NCI-H460 (cell line): Measurements from ENCODE around the gene DBNDD1. TPM values are rescaled to one million over a fixed set of nuclear protein-coding genes. Genes with fewer than 3 reads are reported as not detected.

Experiments
- DNase-seq: peaks from one replicate; pipeline ENCODE4 v3.0.0-alpha.2; 2016; ENCODE audit warnings: low read depth; ENCODE audit errors: extremely low read depth
- total RNA-seq: library from RNA; depleted of rRNA; stranded (reverse); fragments of >200 nt; shearing (Covaris generic); gene quantifications from 2 replicates; pipeline ENCODE4 v1.2.3, GENCODE V29; 2014

The DBNDD1 gene
- total RNA-seq, 1 experiment from 2014 or later = 5.1 TPM

DNA sequence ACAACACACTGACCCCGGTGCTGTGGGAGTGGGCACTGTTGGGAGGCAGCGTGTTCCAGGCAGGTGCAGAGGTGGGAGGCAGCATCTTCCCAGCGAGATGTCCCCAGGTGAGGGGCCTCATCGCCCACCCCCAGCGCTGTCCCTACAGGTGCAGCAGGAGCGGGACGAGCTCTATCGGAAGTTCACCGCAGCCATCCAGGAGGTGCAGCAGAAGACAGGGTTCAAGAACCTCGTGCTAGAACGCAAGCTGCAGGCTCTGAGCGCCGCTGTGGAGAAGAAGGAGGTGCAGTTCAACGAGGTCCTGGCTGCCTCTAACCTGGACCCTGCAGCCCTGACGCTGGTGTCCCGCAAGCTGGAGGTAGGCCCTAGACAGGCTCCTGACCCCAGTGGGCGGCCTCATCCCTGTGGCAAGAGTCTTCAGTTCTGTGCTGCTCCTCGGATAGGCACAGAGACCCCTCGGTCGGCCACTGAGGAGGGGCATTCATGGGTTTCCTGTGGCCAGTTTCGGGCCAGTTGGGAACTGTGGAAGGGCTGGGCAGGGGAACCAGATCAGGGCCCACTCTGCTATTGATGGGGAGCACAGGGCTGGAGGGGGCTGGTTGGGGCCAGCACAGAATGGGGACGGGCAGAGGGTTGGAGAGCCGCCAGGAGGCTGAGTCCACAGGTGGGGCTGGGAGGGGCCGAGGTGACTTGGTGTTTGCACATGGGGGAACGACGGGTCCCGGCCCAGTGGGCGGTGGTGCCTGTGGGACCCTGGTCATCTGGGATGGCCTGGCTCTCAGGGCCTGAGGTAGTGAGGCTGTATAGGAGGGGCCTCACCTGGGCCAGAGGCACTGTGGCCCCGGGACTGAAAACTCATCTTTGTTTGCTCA is 21.1 kb upstream of the DBNDD1 start:
- no peak for DNase-seq

DNA sequence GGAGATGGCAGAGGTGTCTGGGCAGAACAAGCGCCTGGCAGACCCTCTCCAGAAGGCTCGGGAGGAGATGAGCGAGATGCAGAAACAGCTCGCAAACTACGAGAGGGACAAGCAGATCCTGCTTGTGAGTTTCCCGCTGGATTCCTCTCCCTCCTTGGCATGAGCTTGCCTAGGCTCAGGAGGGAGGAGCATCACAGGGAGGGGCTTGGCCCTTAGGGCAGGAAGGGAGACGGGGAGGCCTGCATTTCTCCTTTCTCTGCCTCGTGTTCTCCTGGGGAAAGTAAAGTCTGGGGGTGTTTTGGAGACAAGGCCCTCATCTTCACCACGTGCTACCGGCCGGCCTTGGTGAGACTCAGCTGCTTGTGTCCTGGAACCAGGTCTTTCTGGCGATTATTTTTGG is 18.0 kb upstream of the DBNDD1 start:
- DNase-seq = no peak

DNA sequence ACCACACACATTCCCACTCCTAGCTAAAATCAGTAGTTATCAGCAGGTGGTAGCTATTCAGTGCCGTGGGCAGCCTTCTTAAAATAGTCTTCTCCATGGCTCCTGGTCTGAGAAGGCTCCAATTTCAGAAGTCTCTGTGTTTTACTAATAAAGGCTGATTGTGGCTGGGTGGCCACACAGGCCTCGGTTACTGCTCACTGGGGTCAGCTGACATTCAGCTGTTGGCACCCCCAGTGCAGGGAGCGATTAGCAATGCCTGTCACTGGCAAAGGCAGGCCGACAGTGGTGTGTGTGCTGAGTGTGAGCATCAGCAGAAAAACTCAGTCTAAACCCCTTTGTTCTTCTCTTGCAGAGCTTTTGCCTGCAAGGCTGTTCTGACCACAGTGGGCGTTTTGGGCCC is 16.6 kb upstream of the DBNDD1 start:
- DNase-seq = no peak

DNA sequence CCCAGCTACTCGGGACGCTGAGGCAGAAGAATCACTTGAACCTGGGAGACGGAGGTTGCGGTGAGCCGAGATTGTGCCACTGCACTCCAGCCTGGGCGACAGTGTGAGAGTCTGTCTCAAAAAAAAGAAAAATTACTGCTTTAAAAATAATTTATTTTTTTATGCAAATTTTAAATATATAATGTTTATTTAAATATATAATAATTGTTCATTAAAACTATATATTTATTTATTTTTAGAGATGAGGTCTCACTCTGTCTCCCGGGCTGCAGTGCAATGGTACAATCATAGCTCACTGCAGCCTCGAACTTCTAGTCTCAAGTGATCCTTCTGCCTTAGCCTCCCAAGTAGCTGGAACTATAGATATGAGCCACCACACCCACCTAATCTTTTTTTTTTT is 15.2 kb upstream of the DBNDD1 start:
- no peak for DNase-seq

DNA sequence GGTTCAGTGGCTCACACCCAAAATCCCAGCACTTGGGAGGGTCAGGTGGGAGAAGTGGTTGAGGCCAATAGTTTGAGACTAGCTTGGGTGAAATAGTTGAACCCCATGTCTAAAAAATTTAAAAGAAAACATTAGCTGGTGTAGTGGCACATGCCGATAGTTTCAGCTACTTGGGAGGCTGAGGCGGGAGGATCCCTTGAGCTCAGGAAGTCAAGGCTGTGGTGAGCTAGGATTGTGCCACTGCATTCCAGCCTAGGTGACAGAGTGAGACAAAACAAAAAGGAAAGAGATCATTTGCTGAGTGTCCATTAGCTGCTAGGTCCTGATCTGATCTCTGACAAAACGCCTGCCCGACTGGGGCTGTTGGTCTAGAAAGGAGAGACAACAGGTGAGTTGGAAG is 14.1 kb upstream of the DBNDD1 start:
- DNase-seq = no peak

DNA sequence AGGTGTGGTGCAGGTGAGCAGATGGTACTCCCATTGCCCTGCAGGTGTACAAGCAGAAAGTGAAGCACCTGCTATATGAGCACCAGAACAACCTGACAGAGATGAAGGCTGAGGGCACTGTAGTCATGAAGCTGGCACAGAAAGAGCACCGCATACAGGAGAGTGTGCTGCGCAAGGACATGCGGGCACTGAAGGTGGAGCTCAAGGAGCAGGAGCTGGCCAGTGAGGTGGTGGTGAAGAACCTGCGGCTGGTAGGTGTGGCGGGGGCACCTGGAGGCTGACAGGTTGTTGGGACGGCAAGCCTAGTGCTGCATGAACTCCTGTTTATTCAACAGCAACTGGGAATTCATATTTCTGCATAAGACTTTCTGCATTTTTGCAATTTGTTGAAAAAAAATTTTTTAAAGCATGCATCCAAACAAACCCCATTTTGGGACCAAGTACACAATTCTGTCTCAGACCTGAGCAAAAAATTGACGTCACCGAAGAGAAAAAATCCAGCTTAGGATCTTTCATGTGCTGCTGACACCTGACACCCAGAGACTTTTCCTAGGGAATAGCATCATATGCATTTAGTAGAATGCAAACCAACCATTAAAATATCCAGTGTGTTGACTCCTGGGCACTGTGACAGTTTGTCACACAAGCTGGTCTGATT is 13.5 kb upstream of the DBNDD1 start:
- DNase-seq = no peak

DNA sequence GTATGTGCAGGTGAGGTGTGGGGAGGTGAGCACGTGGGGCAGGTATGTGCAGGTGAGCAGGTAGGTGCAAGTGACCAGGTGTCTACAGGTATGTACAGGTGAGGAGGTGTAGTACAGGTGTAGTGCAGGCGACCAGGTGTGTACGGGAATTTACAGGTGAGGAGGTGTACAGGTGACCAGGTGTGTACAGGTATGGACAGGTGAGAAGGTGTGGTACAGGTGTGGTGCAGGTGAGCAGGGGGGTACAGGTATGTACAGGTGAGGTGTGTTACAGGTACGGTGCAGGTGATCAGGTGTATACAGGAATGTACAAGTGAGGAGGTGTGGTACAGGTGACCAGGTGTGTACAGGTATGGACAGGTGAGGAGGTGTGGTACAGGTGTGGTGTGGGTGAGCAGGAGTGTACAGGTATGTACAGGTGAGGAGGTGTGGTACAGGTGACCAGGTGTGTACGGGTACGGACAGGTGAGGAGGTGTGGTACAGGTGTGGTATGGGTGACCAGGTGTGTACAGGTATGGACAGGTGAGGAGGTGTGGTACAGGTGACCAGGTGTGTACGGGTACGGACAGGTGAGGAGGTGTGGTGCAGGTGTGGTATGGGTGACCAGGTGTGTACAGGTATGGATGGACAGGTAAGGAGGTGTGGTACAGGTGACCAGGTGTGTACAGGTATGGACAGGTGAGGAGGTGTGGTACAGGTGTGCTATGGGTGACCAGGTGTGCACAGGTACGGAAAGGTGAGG is 12.8 kb upstream of the DBNDD1 start:
- no peak for DNase-seq

DNA sequence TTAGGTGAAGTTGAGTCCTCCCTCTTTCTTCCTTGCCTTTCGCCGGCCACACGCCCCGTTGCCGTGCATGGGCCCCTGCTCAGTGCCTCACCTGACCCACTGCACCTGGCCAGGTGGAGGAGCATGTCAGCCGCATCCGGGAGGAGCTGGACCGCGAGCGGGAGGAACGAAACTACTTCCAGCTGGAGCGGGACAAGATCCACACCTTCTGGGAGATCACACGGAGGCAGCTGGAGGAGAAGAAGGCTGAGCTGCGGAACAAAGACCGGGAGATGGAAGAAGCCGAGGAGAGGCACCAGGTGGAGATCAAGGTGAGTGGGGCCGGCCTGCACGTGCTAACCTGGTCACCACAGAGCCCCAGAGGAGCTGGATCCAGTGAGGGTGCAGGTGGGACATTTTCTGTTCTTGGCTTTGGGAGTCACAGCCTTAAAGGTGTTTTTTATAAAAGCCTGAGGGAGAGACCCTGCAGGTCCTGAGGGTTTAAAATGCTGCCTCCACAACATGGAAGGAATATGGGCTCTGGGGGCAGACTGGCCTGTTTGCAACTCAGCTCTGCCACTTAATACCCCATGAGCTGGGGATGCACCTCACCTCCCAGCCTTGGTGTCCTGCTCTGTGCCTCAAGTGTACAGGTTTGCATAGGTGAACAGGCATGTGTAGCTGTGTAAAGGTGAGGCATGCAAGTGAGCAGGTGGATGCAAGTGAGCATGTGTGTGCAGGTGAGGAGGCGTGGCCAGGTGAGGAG is 12.1 kb upstream of the DBNDD1 start:
- no peak for DNase-seq

DNA sequence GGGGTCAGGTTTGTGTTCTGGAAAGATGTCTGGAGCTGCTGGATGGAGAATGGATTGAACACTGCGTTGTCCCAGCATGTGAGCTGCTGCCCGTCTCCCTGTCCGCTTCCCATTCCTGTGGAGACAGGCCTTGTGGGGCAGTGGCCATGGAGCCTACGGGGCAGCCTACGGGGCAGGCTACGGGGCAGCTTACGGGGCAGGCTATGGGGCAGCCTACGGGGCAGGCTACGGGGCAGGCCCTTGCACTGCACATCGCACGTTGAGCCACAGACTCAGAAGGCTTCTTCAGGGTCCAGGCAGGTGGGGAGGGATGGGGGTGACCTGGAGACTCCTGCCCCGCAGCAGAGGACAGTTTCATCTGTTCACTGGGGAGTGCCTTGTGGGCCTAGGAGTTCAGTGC is 9.7 kb upstream of the DBNDD1 start:
- DNase-seq = no peak

DNA sequence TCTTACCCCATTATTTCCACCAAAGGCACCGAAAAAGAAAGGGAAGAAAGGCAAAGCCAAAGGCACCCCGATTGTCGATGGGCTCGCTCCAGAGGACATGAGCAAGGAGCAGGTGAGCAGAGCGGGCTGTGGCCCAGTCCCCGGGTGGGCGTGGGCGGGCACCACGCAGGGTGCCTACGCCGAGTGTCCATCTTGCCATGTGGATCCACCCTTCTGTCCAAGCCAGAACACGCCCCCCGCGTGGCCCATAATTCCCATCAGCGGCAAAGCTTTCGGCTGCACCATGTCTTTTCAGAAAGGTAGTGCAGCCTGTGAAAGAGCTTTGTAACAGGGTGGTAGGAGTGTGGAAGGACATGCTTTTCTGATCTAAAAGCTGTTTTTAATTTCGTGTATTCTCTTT is 8.4 kb upstream of the DBNDD1 start:
- DNase-seq = no peak

DNA sequence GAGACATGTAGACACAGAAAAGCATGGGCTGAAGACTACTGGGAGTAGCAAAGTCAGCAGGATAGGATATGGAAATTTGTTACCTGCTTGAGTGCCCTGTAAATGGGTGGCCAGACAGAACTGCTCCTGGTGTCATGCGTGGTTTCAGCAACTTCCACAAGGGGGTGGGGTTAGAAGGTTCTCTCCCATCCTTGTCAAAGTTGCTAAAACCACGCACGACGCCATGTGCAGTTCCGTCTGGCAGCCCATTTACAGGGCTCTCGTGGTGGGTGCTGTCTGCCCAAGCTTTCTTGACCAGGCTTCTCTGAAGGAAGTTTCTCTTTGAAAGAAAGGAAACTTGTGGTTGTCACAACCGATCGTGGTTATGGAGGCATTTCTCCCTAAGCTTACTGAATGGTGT is 6.9 kb upstream of the DBNDD1 start:
- DNase-seq = no peak

DNA sequence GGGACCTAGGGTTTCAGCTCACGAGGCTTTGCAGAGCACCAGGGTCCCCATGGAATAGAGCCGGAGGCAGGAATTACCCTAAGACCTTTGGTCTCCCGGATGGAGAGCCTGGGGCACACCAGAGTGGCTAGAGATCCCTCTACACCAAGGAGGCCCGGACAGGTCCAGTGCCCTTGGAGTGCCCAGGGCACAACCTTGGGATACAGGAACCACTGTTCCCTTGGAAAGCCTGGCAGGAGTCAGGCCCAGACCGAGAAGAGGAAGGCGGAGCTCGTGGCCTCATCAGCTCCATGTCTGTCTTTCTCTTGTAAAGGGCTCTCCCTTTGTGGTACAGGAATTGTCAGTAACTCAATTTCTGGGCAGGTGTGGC is 3.8 kb upstream of the DBNDD1 start:
- no peak for DNase-seq

DNA sequence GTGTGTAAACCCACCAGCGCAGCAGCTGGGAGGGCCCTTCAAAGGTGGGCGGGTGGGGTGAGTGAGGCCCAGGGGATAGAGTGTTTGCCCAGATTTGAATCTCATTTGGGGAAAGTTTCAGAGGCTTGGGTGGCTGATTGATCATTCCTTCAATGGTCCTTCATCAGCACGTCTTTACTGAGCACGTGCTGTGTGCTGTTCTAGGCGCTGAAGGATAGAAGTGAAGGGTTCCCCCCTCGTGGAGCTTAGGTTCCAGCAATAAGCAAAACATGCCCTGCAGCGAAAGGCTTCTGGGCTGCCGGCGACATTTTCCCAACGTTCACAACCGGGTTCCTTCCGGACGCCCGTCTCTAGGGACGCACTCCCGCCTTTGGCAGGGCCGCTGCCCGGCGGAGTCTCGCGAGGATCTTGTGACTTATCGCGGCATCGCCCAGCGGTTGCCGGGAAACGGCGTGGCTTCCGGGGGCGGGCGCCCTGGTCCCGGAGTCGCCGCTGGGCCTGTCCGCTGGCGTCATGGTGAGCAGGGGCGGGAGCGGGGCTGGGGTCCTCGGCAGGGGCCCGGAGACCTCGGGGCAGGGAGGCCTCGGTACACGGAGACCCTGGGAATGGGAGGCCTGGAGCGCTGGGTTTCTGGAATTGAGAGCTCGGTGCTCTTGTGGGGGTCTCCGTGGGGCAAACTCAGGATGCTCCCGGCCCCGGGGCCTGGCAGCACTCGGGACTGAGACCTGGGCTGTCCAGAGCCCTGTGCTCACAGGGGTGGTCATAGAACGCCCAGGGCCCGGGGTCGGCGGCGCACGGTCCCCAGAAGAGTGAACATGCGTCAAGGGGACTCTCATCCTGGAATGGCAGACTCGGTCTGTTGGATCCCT is 3.2 kb upstream of the DBNDD1 start:
- peak; percentile 89 for DNase-seq

DNA sequence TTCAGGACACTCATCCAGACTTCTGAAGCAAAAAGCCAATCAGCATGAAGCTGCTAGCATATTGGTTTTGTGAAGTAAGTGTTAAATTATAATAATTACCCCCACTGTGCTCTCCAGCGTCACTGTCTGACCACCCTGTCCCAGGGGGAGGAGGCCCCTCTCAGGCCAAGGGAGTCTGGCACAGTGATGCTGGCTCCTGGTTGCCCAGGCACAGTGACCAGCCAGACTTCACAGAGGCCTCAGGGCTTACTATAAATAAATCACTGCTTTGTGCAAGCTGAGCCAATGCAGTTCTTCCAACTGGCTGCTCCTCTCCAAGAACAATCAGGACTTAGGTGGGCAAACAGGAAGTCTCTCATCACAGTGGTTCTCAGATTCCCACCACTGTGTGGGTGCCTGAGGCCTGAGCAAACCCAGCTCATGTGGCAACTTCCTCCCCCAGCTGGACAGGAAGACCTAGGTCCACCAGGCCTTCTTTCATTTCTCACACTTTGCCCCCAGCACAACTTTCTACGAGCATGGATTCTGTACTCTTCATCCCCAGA is 1.7 kb upstream of the DBNDD1 start:
- DNase-seq = no peak

DNA sequence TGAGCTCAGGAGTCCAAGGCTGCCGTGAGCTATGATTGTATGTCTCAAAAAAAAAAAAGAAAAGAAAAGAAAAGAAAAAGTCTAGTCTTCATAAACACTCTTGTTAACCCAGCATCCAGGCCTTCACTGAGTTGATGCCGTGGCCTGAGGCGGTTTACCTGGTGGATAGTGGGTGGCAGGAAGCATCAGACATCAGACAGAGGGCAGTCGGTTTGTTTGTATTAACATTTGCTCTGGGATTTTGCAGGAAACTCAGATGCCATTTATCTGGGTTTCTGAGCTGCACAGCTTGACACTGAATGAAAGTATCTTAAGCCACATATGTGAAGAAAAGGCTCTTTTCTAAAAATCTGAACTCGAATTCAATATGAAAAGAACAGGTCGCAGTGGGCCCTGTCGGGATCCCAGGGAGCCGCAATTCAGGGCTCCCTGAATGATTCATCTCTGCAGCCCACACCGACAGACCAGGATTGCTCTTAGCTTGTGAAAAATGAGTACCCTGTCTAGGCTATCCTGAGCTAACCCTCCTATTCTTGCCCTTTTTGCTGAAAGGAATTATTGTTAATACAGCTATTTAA is 1.1 kb upstream of the DBNDD1 start:
- DNase-seq = no peak

DNA sequence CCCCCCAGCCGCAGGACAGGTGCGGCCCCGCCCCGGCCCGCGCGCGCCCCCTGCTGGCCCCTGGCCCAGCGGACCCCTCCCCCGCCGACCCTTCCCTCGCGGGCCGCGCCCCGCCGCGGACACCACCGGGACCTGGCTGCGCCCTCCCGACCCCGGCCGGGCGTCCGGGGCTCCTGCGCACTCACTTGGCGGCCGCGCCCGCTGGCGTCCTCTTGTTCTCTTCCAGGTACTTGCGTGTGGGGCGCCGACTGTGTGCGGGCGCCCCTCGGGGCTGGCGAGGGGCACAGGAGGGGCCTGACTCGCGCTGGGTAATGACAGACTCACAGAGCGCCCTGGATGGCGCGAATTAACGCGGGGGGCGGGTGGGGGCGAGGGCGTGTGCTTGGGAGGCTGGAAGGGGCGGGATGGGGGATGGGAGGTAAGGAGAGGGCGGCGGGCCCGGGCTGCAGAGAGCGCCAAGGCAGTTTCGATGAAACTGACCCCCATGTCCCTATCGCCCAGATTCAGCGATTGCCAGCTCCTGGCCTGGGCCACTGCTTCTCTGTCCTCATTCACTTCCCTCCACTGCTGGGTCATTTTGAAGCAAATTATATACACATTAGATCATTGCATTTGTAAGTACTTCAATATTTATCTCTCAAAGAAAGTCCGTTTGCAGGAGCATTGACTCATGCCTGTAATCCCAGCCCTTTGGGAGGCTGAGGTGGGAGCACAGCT is 445 bp upstream of the DBNDD1 start:
- DNase-seq = no peak

DNA sequence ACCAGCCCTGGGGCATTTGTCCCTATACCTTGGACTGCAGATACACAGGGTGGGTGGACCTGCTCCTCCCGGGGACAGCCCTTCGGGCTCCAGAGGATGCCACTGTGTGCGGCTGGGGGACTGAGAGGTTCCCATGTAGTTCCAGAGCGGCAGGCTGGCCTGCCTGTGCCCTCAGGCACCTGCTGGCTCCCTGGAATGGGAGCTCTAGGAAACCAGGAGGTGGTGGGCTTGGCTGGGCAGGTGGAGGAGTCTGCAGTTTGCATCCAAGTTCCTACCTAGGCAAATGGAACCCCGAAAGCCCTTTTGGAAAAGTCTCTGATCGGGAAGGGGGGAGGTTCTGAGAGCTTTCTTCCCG is 982 bp downstream of the DBNDD1 start:
- DNase-seq = no peak

DNA sequence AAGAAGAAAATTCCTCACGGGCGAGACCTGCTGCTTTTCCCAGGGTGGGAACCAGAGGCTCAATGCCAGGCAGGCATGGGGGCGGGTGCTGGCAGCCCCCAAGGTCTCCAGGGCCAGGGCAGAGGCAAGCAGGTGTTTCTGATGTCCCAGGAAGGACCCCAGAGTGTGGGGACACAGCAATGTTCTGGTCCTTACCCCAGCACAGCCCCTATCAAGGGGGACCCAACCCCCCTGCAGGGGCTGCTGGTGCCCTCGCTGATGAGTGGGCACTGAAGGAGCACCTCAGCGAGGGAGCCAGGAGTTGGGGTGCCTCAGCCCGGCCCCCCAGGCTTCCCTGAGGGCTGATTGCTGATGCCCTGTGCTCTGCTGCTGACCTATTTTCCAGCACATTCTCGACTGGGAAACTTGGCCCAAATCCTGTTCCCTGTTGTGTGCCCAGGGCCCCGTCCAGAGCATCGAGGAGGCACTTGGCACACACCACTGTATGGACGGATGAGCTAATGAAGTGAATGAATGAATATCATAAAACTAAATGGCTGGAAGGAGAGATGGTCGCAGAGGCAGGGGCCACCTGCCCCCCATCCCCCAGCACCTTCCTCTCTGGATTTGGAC is 2.8 kb downstream of the DBNDD1 start:
- DNase-seq = no peak
